Occipital lobe (tissue), 2 donors: ENCODE results near the gene SERPINE1. TPM values are rescaled to one million over a fixed set of nuclear protein-coding genes. Genes with fewer than 3 reads are reported as not detected.
A peak's percentile ranks its signal among the peaks of the same experiment; 100 is the strongest.

Source experiments
- DNase-seq: peaks from one replicate; lab custom pipeline; 2025; lab: John Stamatoyannopoulos, UW
- total RNA-seq: library from RNA; depleted of rRNA; stranded (reverse); fragments of >200 nt; gene quantifications from one replicate; pipeline ENCODE4 v1.2.3, GENCODE V29; 2014

SERPINE1 gene
- total RNA-seq, 1 donor from 2014 or later = 0.78 TPM

- DNase-seq = no peak
Observed at GRCh38 chr7:101169110-101169837, 42.4 kb downstream of the SERPINE1 start.

DNA sequence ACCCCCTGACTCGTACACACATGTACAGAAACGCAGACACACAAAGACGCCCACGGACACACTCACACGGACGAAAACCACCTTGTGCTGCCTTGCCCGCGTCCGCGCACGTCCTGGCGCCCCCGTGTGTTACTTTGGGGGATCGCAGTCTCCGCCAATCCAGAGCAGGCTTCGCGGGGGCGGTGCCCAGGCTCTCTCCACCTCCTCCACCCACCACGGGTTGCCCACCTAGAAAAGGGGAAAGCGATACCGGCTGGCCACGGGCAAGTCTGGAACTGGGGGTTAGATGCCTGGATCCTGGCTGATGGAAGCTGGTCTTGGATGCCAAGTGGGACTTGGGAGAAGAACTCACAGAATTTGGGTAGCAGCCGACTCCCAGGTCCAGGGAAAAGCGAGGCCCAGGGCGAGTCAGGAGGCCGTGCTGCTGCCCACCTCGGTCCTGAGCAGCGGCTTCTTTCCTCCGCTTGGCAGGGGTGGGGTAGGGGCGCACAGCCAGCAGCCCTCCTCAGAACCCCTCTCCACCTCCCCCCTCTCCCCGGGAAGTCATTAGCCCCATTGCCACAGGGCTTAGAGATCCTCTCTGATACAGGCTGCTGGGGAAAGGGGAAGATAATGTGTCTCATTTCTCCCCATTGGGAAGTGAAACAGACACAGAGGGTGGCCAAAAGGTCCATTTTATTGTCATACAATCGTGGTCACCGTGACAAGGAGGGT, 43.1 kb downstream of the SERPINE1 start:
- DNase-seq = peak; percentile 59

DNA sequence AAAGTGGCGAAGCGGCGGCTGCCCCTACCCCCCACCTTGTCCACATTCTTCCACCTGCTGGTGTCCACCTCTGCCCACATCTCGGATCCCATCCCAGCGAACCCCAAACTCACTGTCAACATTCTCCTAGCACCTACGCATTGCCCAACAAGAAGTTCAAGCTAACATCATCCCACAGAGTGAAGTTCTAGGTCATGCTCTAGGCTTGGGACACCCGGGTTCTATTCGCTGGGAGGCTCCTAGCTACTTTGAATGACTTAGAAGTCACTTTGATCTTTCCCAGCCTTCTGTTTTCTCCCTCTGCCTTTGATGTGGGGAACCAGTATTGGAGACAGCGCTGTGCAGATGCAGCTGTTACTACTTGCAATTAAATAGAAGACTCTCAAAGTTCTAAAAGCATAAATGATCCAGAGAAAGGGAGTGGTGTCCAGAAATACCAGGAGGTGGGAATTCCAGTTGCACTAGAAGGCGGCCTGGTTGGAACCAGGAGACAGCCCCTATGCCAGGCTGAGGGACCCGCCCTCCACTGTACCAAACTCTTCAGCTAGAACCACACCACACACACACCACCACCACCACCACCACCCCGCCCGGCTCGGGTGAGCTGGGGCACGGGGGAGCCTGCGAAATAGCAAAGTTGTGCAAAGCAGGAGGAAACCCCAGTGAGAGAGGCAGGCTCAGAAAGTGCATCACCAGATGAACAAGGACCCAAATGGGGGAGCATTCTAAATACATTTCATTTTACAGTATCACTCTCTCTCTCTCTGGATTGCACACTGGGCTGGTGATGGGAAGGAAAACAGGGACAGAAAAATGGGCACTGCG, 43.9 kb downstream of the SERPINE1 start:
- no peak for DNase-seq

- DNase-seq = no peak
Observed at GRCh38 chr7:101171442-101171837, 44.5 kb downstream of the SERPINE1 start.

DNA sequence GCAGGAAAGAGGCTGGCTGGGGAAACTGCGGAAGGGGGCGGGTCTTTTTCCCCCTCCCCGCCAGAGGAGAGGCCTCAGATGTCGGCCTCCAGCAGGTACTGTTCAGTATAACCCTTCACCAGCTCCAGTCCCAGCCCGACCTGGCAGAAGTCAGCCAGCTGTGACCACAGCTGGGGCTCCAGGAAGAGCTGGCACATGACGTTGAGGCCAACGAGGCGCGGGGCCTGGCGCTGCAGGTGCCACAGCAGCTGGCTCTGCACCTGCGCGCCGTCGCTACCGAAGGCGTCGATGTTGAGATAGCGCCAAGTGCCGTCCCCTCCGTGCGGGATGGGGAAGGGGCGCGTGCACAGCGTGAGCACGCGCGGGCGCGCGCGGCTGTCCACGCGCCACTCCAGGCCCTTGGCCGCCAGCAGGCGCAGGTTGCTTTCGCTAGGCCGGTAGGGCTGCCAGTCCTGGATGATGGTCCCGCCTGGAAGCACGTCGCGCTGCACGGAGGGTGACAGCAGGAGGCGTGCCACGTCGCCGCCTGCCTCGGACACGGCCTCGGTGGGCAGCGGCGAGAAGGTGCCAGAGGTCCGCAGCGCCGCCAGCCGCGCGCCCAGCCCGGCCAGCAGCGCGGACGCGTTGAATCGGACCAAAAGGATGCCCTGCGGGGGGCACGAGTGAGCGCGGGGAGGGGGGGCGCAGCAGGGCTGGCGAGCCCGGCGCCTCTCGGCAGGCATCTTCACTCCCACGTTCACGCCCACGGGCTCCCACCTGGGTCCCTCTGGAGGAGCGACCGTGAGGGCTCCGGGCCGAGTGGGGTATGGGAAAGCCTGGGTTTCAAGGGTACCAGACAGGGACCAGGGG, 45.3 kb downstream of the SERPINE1 start:
- DNase-seq = no peak

DNA sequence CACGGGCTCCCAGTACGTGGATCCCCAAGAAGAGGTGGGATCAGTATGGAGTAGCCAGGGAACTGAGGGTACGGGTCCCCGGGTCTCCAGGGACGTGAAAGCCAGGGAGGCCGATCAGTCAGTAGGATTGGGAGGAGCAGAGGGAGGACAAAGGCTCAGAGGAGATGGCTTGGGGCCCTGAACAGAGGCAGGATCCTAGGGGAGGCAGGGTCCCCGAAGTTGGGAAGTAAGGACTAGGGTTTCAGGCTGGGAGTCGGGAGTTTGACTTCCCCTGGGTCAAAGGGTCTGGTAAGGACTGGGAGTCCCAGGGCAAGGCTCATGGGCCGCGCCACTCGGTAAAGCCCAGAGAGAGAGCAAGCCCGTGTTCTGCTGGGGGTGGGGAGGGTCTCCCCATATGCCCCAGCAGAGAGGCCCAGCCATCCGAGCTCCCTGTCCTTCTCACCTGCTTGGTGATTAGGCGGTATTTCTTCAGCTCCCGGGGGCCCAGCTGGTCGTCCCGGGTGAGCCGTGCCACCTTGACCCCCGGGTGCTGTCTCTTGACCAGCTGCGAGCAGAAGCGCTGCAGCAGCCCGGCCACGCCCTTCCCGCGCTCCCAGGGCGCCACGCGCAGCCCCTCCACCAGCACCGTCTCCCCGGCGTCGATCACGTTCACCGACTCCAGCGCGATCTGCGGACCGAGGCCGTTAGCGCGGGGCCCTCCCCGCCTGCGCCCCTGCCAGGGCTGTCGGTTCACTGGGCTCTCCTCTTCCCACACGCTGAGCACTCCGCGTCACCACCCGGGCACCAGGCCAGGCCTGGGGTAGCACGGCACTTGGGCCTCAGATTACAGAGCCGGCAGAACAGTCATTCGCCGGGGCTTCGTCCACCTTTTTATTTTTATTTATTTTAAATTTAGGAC, 46.2 kb downstream of the SERPINE1 start:
- no peak for DNase-seq

DNA sequence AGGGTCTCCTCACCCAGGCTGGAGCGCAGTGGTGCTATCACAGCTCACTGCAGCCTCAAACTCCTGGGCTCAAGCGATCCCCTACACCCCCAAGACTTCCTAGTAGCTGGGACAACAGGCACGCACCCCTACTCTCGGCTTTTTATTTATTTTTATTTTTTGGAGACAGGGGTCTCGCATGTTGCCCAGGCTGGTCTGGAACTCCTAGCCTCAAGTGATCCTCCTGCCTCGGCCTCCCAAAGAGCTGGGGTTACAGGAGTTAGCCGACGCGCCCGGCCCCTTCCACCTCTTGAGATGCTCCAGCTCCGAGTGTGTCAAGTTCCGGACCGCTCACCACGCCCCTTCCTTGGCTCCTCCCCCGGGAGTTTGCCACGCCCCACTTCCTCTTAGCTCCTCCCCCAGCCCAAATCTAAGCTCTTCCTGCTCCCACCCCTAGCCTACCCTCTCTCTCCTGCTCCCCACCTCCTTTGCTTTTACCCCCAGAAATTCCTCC, 46.9 kb downstream of the SERPINE1 start:
- DNase-seq = no peak

- DNase-seq = no peak
Observed at GRCh38 chr7:101174322-101174854, 47.5 kb downstream of the SERPINE1 start.

GRCh38 chr7:101175664-101176063, 48.8 kb downstream of the SERPINE1 start:
- DNase-seq = no peak

GRCh38 chr7:101177644-101178043, 50.7 kb downstream of the SERPINE1 start:
- DNase-seq = no peak

GRCh38 chr7:101179117-101179516, 52.2 kb downstream of the SERPINE1 start:
- DNase-seq = no peak

DNA sequence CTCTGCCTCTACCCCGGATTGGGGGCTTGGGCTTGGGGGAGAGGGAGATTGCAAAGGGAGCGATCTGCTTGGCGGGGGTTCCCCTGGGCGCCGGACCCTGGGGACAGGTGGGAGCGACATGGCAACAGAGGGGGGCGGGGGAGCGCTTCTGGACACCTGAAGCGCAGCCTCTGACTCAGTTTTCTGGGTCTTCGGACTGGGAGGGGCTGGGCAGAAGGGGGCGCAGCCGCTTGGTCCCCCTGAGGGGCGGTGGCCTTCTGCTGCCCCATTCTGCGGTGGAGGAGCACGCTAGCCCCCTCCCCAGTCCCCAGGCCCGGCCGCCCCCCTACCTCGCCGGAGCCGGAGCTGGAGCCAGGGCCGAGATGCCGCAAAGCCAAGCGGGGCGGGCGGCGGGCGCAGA, 52.8 kb downstream of the SERPINE1 start:
- no peak for DNase-seq

GRCh38 chr7:101180130-101180755, 53.3 kb downstream of the SERPINE1 start, which contains the start of gene NAT16:
Gene NAT16, minus strand, starts transcription at chr7:101180293. Its CDS starts 5,486 bp downstream, at chr7:101174807.
- DNase-seq = no peak

DNA sequence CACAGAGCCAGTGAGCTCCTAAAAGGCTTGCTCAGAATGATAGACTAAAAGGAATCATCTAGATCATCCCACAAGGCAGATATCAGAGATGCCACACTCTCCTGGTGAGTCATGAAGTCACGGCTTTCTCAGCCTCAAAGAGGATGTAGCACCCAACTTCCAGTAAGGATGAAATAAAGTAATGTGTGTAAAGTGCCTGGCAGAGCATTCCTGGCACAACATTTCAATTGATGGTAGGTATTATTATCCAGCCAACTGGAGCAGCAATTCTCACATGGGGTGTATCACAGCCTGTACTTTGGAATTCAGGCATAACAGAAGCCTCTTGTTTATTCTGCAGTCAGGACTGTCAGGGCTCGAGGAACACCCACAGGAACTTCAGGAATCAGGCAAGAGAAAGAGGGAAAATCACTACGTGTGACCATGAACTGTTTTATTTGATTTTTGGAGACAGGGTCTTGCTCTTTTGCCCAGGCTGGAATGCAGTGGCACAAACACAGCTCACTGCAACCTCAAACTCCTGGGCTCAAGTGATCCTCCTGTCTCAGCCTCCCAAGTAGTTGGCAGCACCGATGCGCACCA, 58.4 kb downstream of the SERPINE1 start:
- DNase-seq = peak; percentile 11

DNA sequence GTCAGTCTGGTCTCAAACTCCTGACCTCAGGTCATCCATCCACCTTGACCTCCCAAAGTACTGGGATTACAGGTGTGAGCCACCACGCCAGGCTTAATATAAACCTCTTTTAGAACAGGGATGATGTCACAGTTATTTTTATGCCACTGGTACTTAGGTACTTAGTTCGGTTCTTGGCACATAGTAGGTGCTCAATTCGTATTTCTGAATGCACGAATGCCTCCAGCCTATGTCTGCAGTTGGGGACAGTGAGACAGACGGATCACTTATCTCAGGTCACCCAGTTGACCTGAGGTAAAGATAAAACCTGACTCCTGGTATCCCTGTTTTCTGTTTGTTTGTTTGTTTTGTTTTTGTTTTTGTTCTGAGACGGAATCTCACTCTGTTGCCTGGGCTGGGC, 59.3 kb downstream of the SERPINE1 start:
- DNase-seq = no peak

DNA sequence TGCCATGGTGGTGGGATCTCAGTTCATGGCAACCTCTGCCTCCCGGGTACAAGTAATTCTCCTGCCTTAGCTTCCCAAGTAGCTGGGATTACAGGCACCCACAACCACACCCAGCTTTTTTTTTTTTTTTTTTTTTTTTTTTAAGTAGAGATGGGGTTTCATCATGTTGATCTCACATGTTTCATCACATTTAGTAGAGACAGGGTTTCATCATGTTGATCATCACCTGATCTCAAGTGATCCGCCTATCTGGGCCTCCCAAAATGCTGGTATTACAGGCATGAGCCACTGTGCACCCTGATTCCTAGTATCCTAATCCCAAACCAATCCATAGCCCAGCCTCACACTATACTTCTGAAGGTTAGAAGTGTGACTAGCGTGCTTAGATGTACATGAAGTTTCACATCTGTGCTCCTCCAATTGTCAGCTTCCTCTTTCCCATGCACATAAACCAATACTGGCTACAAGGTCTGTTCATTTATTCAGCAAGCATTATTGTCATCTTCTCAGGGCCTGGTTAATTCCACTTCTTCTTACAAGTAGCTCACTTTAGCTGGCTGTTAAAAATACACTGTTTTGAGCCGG, 60.0 kb downstream of the SERPINE1 start:
- DNase-seq = no peak
